ENCODE data around the gene SRPX.

DNA sequence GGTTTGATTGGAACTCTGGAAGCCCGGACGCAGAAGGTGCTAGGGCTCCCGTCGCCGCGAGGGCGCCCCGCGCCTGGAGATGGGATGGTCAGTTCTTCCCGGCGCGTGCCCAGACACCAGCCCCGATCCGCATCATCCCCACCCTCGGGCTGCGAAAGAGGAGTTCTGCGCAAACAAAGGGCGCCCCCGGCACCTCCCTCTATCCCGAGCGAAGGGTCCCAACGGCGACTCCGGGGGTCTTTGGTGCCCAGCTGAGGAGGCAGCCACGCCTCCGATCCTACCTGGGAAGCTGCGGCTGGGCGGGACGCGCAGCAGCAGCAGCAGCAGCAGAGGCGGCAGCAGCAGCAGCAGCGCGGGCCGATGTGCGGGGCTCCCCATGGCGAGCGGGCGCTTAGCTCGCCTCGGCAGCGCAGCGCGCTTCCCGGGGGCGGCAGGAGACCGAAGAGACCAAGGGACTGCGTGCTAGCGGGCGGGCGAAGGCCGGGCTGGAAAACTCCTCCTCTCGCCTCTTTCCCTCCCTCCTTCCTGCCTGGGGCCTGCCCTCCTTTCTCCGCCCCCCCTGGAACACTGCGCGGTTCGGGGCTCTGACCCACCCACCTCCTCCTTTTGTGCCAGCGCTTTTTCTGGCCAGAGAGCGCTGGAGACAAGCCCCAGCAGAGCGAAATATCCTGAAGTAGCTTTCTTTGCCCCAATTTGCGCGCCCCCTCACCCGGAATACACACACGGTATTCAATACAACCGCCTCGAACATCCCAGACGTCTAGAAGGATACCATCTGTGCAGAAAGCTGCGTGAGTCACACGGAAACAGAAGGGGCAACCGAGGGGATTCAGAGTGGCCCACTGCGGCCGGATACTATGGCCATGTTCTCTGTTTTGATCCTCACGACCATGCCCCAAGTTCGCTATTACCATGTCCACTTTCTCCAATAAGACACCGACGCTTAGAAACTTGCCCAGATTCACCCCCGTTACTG lies at the start of gene SRPX:
- TF ChIP-seq, protein P1, sequence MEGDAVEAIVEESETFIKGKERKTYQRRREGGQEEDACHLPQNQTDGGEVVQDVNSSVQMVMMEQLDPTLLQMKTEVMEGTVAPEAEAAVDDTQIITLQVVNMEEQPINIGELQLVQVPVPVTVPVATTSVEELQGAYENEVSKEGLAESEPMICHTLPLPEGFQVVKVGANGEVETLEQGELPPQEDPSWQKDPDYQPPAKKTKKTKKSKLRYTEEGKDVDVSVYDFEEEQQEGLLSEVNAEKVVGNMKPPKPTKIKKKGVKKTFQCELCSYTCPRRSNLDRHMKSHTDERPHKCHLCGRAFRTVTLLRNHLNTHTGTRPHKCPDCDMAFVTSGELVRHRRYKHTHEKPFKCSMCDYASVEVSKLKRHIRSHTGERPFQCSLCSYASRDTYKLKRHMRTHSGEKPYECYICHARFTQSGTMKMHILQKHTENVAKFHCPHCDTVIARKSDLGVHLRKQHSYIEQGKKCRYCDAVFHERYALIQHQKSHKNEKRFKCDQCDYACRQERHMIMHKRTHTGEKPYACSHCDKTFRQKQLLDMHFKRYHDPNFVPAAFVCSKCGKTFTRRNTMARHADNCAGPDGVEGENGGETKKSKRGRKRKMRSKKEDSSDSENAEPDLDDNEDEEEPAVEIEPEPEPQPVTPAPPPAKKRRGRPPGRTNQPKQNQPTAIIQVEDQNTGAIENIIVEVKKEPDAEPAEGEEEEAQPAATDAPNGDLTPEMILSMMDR (IDR thresholded peaks at IDR 0.05), result no peak
- no peak for TF ChIP-seq POLR2A (IDR thresholded peaks at IDR 0.05; ENCODE audit: low read length)
- no peak for TF ChIP-seq FOSB (CRISPR knock-in tag; IDR thresholded peaks at IDR 0.05)
- TF ChIP-seq SREBF2 (IDR thresholded peaks at IDR 0.05), result no peak
- TF ChIP-seq CEBPB (IDR thresholded peaks at IDR 0.05), result no peak
- no peak for TF ChIP-seq POLR2AphosphoS2 (conservative IDR thresholded peaks at IDR 0.05; ENCODE audit: low read length)
- TF ChIP-seq, protein P2, sequence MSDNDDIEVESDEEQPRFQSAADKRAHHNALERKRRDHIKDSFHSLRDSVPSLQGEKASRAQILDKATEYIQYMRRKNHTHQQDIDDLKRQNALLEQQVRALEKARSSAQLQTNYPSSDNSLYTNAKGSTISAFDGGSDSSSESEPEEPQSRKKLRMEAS (IDR thresholded peaks at IDR 0.05), result 0 out of 2 replicates have a peak, but pooled peaks have one; percentile 37
- no peak for TF ChIP-seq MAFK (IDR thresholded peaks at IDR 0.05; ENCODE audit: partially characterized antibody)
- TF ChIP-seq, protein P3, sequence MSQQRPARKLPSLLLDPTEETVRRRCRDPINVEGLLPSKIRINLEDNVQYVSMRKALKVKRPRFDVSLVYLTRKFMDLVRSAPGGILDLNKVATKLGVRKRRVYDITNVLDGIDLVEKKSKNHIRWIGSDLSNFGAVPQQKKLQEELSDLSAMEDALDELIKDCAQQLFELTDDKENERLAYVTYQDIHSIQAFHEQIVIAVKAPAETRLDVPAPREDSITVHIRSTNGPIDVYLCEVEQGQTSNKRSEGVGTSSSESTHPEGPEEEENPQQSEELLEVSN (IDR thresholded peaks at IDR 0.05; ENCODE audit: borderline replicate concordance, low read depth), result peak; percentile 47; the same call in 1 of the 2 replicates
- TF ChIP-seq, protein P4, sequence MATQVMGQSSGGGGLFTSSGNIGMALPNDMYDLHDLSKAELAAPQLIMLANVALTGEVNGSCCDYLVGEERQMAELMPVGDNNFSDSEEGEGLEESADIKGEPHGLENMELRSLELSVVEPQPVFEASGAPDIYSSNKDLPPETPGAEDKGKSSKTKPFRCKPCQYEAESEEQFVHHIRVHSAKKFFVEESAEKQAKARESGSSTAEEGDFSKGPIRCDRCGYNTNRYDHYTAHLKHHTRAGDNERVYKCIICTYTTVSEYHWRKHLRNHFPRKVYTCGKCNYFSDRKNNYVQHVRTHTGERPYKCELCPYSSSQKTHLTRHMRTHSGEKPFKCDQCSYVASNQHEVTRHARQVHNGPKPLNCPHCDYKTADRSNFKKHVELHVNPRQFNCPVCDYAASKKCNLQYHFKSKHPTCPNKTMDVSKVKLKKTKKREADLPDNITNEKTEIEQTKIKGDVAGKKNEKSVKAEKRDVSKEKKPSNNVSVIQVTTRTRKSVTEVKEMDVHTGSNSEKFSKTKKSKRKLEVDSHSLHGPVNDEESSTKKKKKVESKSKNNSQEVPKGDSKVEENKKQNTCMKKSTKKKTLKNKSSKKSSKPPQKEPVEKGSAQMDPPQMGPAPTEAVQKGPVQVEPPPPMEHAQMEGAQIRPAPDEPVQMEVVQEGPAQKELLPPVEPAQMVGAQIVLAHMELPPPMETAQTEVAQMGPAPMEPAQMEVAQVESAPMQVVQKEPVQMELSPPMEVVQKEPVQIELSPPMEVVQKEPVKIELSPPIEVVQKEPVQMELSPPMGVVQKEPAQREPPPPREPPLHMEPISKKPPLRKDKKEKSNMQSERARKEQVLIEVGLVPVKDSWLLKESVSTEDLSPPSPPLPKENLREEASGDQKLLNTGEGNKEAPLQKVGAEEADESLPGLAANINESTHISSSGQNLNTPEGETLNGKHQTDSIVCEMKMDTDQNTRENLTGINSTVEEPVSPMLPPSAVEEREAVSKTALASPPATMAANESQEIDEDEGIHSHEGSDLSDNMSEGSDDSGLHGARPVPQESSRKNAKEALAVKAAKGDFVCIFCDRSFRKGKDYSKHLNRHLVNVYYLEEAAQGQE (IDR thresholded peaks at IDR 0.05), result no peak

All from A549 (cell line).